Inflammatory macrophage treated with lipopolysaccharide for 4 hours (primary cell): Measurements from ENCODE around the gene FIBCD1.

ENCODE experiments used
- DNase-seq: peaks from one replicate; pipeline ENCODE4 v3.0.0-alpha.2; 2020

The FIBCD1 gene

DNA sequence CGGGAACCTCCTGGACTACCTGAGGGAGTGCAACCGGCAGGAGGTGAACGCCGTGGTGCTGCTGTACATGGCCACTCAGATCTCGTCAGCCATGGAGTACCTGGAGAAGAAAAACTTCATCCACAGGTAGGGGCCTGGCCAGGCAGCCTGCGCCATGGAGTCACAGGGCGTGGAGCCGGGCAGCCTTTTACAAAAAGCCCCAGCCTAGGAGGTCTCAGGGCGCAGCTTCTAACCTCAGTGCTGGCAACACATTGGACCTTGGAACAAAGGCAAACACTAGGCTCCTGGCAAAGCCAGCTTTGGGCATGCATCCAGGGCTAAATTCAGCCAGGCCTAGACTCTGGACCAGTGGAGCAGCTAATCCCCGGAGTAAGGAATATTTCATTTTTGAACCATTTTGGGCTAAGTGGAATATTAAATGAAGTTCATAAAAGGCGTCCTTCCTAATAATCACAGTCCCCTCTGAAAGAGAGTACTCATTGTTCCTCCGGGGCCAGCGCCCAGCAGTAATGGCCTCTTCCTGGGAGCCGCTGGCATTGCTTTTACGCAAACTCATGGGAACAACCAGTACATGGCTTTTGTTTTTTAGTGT is 66.0 kb downstream of the FIBCD1 start:
- DNase-seq, result no peak

DNA sequence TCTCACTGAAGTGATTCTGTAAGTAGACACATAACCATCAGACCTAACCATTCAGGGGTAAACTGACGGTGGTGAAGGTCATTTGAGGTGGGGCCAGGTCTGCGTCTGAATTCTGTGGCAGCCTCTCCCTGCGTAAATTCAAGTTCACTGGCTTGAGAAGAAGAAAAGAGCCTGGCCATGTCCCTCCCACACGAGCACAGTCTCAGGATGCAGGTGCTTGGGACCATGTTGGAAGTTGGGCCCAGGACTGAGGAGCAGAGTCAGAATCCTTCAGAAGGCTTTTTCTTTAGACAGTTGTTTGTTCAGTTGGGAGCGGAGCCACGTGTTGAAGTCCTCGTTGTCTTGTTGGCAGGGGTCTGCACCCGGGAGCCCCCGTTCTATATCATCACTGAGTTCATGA is 66.5 kb downstream of the FIBCD1 start:
- DNase-seq, result no peak

DNA sequence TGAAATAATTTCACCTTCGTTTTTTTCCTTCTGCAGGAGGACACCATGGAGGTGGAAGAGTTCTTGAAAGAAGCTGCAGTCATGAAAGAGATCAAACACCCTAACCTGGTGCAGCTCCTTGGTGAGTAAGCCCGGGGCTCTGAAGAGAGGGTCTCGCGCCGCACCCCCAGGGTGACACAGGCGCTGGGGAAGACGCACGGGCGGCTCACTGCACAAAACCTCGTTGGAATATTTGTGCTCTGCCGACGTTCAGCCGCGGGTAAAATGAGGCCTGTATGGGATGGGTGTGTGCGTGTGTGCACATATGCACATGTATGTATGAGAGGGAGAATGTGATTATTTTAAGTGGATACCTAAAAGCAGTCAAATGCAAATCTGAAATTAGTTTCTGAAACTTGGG is 67.0 kb downstream of the FIBCD1 start:
- no peak for DNase-seq

DNA sequence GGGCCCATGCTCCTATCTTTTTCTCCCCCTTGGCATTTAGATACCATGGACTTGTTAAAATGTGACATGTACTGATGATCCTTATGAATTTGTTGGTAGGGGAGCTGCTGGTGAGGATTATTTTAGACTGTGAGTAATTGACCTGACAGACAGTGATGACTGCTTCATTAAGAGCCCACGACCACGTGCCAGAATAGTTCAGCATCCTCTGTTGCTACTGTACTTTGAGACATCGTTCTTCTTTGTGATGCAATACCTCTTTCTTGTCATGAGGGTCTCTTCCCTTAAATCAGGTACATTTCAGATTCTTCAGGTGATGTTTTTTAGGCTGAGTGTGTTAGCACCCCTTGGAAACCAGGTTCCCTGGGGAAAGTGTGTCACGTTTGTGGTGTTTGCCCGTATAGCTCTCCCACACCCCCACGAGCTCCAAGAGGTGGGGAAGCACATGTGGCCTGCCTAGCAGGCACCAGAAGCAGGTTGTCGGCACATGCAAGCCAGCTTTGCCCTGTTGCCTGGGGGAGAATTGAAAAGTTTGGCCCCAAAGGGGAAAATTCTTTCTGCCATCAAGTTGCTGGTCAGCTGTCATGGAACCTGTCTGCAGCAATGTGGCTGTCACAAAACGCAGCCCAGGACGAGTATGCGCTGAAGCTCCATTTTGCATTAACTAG is 67.5 kb downstream of the FIBCD1 start:
- DNase-seq, result no peak

DNA sequence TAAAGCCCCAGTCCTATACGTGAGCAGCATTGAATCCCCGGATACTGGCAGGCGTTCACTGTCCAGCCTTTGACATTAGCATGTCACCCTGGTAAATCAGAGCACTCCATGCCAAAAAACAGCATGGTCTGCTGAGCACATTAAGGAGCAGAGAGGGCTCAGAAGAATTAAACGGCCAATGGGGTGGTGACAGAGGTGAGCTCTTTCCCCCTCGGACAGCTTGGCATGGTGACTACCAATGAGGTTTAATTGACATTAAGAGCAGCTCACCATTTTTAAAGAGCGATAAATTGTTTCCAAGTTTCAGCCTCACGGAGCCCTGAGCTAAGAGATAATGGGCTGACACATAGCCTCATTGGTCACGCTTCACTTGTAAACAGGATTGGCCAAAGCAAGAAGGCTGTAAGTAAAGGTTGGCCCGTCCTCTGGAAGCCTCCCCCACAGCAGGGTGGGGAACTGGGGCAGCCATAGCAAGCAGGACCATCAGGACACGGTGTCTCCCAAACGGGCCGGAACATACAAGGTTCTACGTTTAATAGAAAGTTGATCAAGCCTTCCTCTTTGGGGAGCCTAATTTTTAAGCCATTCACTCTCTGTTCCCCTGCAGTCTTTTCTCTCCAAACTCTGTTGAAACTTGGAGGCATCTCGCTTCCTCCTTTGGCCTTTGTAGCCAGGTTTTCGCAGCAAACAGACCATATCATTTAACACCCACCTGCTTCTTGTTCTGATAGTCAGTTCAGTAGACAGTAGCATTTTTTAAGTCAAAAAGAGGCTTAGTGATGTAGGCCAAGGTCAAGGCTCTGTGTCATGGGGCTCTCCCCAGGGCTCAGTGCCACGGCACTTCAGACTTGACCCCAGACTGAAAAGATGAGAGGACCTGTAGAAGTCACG is 68.3 kb downstream of the FIBCD1 start:
- DNase-seq, result no peak

DNA sequence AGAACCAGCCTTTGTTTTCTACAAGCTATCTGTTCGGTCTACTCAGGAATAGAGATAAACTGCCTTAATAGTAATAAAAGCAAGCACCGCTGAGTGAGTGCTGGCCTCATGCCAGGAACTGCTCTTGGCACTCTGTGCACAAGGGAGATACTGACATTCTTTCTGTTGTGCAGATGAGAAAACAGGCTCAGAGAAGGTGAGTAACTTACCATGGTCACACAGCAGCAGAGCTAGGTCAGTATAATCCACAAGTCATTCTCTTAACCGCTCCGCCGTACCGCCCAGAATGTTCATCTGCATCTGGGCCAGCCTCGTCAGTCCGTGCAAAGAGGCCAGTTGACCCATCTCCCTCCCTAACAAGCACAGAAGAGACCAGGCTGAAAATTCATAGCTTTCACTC is 69.8 kb downstream of the FIBCD1 start:
- DNase-seq, result no peak

DNA sequence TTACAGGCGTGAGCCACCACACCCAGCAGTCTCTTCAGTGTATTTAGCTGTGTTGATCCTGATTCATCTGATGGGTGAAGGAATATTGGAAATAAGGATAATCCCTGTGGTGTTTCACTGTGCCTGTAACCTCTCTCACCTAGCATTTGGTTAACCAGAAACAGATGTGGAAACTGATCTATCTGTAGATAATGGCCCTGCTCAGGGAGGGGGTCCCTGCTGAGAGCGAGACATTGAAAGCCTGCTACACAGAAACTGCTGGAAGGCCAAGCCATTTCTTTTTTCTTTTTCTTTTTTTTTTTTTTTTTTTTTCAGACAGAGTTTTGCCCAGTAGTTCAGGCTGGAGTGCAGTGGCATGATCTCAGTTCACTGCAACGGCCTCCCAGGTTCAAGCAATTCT is 70.8 kb downstream of the FIBCD1 start:
- no peak for DNase-seq

DNA sequence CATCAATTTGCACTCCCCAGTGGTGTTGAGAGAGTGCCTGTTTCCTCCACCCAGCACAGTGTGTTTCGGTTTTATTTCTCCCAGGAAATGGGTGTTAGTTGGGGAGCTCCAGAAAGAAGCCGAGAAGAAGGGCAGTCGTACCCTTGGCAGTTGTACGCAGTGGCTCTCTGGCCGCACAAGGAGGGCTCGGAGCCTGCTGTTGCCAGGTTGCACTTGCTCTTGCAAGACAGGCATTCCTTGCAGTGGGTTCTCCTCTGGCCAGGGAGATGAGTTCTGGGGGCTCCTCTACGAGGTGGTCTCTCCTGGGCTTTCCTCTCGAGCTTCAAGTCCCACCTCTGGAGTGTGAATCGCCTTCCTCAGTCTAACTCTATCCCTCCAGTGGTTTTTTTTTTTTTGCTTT is 71.5 kb downstream of the FIBCD1 start:
- DNase-seq, result no peak

DNA sequence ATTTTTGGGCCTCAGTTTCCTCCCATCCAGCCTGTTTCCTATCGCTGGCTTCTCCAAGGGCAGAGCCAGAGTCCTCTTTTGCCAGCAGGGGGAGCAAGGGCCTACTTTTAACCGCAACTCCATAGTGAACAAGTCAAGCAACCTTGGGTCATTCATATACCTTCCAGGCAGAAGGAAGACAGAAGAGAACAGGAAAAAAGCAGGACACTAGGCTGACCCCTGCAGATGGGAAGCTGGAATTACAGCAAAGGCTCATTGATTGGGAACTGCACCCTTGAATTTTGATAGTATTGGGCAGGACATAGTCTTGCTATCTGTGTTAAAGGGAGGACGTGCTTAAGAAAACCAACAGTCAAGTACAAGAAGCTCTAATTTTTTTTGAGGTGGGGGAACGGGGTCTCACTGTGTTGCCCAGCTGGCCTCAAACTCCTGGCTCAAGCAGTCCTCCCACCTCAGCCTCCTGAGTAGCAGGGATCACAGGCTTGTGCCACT is 72.5 kb downstream of the FIBCD1 start:
- DNase-seq, result peak; percentile 68

DNA sequence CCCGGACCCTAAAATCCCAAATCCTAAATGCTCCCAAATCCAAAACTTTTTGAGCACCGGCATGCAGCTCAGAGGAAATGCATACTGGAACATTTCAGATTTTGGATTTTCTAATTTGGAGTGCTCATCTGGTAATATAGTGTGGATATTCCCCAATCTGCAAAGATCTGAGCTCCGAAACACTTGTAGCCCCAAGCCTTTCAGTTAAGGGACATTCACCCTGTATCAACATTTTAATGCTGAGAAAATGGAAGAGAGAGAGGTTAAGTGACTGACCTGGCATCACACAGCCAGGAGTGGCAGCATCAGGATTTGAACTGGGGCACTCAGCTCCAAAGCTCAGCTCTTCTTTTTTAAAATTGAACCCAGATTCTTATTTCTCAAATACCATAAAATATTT is 73.1 kb downstream of the FIBCD1 start:
- DNase-seq, result no peak

DNA sequence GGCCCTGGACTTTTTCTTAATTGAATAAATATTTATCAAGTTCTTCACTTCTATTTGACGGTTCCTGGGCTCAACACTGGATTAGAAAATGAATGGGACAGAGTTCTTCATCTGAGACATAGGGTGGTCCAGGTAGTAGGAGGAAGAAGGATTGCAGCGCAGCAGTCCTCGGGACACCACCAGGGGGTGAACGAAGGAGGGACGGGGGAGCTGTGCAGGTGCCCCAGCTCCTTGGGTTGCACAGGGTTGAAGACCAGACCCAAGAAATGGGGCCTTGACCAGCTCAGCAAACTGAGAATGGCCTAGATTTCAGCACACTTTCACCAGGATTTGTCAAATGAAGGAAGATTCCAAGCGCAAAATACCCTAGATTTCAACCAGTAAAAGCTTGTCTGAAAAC is 74.5 kb downstream of the FIBCD1 start:
- no peak for DNase-seq

DNA sequence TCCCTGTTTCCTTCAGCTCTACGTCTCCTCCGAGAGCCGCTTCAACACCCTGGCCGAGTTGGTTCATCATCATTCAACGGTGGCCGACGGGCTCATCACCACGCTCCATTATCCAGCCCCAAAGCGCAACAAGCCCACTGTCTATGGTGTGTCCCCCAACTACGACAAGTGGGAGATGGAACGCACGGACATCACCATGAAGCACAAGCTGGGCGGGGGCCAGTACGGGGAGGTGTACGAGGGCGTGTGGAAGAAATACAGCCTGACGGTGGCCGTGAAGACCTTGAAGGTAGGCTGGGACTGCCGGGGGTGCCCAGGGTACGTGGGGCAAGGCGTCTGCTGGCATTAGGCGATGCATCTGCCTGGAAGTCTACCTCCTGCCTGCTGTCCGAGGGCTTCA is 76.3 kb downstream of the FIBCD1 start:
- DNase-seq, result no peak

DNA sequence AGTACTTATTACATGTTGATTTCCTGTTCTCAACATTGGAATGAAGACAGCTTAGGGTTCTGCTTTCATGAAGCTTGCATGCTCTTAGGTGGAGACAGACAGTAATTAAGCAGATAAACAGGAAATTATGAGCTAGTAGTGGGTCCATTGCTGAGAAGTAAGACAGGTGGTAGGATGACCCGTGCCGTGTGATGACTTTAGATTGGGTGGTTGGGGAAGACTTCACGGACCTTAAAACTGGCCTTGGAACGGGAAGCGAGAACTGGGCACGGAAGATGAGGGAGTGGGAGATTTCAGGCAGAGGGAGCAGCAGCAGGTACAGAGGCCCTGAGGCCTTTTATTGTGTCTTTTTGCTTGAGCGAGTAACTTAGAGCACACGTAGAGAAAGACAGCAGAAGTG is 76.8 kb downstream of the FIBCD1 start:
- DNase-seq, result no peak

DNA sequence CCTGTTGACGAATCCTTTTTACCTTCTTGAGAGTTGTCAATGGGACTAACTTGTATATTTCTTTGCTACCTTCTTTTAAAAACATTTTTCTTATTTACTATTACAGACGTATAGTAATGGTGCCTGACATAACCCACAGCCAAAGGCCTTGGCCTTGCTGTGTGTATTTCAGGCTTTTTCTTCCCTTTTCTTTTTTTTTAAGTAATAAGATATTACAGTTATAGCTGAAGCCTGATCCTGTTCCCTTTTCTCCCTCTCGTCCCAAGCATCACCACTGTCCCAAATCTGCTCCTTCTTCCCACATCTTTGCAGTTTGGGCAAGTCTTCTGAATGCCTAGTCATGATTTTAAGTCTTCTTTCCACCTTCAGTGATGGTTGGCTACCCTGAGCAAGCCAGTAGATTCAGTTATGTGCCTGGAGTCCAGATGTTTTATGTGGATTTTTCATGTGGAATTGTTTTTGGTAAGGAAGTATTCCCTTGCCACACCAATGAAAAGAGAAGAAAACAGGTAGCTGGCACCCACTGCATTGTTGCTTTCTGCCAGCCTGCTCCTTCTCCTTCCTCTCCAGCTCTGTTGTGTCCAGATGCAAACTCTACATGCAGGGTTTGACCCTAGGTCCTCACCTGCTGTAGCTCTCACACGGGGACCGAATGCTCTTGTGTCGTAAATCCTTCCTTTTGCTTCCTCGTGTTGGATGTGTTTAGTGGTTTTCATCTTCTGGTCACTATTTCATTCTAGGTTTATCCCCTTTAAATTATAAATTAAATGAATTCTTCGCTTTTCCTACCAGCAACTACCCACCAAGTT is 77.5 kb downstream of the FIBCD1 start:
- no peak for DNase-seq

DNA sequence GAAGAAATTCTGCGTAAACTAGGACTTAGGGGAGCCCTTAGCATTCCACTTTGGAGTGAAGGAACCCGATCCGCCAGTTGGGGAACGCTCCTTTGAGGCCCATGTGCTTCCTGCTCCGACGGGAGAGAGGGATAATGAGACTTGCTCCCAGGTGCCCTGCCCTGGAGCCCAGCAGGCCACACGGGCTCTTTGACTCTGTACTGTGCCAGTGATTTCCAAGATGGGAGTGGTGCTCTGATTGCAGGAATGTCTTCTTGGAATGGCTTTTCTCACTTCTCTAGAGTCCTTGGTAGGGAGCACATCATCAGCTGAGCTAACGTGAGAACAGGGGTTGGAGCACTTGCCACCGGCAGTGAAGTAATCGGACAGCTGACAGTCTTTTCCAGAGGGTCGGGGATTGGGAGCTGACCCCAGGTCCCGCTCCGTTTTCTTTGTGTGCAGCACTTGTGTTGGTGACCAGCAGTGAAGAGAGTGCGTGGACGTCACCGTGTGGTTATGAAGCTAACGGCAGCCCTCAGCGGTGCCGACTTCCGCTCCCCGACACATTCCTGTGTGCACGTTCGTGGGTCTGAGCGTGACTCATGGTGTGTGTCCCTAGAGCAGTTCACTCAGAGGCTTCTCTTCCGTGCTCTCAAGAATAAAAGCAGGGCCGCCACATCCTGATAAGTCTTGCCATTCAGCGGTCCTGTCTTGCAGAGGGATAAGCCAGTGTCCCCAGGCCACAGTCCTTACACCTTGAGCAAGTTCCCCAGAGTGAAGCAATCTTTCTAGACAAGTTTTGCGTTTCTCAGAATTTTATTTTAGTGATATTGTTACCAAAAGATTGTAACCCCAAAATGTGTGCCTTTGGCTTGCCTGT is 78.4 kb downstream of the FIBCD1 start:
- peak; percentile 10 for DNase-seq

DNA sequence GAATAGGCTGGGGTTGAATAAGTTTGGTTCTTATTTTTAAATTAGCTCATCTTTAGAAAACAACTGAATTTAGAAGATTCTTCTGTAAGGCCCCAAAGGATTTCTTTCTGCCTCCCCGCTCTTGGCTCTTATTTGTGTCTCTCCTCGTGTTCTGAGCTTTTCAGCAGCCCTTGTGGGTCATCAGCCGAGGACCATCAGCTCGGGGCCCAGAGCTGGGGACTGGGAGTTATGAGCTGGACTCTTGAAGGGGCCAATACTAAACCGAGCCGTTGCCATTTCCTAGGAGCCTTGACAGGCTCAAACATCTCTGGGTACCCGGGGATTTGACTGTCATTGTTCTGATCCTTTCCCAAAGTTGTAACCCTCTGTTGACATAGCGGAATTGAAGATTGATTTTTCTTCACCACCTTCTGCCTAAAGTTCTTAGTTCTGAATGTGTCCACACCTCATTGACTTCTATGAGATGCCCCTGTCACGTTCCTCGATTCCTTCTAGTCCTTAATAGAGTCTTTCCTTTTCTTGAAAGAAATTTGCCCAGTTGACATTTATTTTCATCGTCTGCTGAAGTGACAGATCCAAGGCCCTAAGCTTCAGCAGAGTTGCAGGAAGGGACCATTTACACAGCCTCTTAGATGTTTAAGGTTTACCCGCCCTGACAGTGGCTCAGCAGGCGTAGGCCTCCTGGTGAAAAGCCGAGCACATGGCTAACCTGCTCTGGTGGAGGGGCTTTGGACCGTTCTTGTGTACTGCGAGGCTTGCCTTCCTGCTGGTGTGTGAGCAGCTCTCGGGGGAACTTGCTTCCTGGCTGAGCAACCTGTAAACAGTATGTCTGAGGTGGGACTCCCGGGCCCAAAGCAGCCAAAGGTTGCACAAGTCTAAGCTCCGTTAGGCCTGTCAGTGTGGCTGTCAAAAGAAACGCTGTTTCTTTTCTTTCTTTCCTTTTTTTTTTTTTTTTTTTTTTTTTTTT is 80.0 kb downstream of the FIBCD1 start:
- no peak for DNase-seq

DNA sequence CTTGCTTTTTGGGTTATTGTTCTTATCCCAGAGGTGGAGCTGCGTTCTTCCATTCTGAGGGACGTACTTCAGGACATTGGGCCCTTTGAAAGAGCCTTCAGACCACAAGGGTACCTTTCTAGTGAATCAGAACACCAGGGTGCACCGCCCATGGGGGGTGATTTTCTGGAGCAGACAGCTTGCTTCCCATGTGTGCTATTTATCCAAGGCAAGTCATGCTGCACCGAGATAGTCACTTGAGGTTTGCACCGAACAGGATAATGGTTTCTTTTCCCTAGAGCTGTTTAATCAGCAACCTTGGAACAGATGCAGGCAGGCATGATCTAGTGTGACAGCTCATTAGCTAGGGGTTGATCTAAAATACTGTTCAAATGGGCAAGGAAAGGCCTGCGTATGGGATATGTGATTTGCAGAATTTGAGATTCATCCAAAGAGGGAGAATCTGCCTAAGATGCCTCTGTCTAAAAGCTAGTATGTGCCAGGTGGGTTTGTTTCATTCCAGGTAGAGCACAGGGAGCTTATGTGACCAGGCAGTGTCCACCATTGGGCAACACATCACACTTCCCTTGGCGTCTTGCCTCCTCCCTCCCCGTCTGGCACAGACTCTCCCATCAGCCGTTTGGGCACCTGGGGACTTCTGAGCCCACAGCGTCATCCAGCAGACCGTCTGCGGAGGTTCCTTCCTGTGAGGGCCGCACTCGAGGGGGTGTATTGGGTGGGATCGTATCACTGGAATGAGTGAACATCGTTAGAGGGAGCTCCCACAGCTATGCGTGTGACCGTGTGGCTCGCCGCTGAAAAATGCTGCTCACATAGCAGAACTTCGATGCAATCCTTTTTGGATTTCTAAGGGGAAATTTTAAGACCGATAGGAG is 80.9 kb downstream of the FIBCD1 start:
- DNase-seq, result no peak

DNA sequence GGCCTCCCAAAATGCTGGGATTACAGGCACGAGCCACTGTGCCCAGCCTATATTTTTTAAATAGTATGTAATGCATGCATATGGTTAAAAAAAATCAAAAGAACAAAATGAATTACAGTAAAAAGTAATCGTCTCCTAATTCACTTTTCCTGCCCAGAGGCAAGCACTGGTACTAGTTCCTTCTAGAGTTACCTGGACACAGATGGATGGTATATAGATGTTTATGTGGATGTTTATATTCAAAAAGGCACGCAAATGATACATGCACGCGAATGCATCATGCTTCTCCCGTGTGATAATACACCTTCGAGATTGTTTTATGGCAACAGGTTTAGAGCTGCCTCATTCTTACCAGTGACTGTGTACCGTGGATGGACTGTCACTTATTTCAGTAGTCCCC is 82.6 kb downstream of the FIBCD1 start:
- DNase-seq, result no peak

DNA sequence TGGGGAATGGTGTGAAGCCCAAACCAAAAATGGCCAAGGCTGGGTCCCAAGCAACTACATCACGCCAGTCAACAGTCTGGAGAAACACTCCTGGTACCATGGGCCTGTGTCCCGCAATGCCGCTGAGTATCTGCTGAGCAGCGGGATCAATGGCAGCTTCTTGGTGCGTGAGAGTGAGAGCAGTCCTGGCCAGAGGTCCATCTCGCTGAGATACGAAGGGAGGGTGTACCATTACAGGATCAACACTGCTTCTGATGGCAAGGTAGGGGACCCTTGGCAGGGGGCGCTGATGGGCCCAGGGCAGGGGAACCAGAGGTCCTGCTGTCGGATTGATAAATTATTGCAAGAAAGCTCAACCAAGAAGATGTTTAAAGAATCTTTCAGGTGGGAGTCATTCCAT is 84.2 kb downstream of the FIBCD1 start:
- DNase-seq, result no peak

DNA sequence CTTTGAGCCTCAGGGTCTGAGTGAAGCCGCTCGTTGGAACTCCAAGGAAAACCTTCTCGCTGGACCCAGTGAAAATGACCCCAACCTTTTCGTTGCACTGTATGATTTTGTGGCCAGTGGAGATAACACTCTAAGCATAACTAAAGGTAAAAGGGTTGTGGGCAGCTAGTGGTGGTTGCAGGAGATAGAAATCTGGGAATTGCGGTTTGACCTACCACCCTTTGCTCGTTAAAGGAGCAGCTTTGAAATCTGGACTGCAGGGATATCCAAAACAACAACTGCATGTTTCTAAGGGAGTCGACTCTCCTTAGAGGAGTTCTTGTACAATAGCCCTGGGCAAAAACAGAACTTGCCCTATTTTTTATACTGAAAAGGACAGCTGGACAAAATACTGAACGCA is 85.0 kb downstream of the FIBCD1 start:
- DNase-seq, result no peak
